ENCODE results near the gene SLC30A10.

The SLC30A10 gene

GRCh38 chr1:219927956-219928790 is at the start of gene SLC30A10:
Gene SLC30A10, minus strand, starts transcription at chr1:219928557. Its CDS starts 117 bp downstream, at chr1:219928440.
- Histone ChIP-seq H2AFZ (ENCODE audit: low read depth, low read length) (no peak within 1 kb of the TSS), H3K27me3 (ENCODE audit: low read depth, low read length) (peaks cover 52% of the 10 kb centered on the region), H3K4me2 (ENCODE audit: low read length) (peak within 1 kb of the TSS; percentile 34), H3K9me3 (ENCODE audit: insufficient read depth, low read length) (no peaks in the 10 kb centered on the region), H3K79me2 (ENCODE audit: low read length) (no peaks in the 10 kb centered on the region), H3K27ac (ENCODE audit: low read length) (no peak within 1 kb of the TSS), H3K4me1 (ENCODE audit: low read length) (no peaks in the 10 kb centered on the region), H3K9ac (ENCODE audit: low read length) (no peak within 1 kb of the TSS), H3K4me3 (ENCODE audit: low read length) (peak within 1 kb of the TSS; percentile 44), H4K20me1 (ENCODE audit: insufficient read depth, low read length) (no peaks in the 10 kb centered on the region), H3K36me3 (replicated peaks; ENCODE audit: low read depth, low read length) (no peaks in the 10 kb centered on the region)
- TF ChIP-seq CTCF (IDR thresholded peaks at IDR 0.05; ENCODE audit: low read depth, low read length) (0 out of 2 replicates have a peak, but pooled peaks have one; percentile 4), EZH2phosphoT487 (IDR thresholded peaks at IDR 0.05; ENCODE audit: low read depth) (no peak)

- 0 out of 2 replicates have a peak, but pooled peaks cover 2% of the 10 kb centered on the region for H4K20me1 ChIP-seq (ENCODE audit: insufficient read depth, low read length)
- no peaks in the 10 kb centered on the region for H3K9me3 ChIP-seq (ENCODE audit: insufficient read depth, low read length)
- H3K4me1 ChIP-seq (ENCODE audit: low read length): no peaks in the 10 kb centered on the region
- H3K4me3 ChIP-seq (ENCODE audit: low read length): no peak overlapping the region
- TF ChIP-seq CTCF (IDR thresholded peaks at IDR 0.05; ENCODE audit: low read depth, low read length): no peak
- TF ChIP-seq EZH2phosphoT487 (IDR thresholded peaks at IDR 0.05; ENCODE audit: low read depth): no peak
- H3K27ac ChIP-seq (ENCODE audit: low read length): no peak overlapping the region
- no peak overlapping the region for H3K4me2 ChIP-seq (ENCODE audit: low read length)
- H3K79me2 ChIP-seq (ENCODE audit: low read length): no peaks in the 10 kb centered on the region
- H3K36me3 ChIP-seq (replicated peaks; ENCODE audit: low read depth, low read length): peaks cover 70% of the 10 kb centered on the region
- no peak overlapping the region for H2AFZ ChIP-seq (ENCODE audit: low read depth, low read length)
- no peaks in the 10 kb centered on the region for H3K27me3 ChIP-seq (ENCODE audit: low read depth, low read length)
- H3K9ac ChIP-seq (ENCODE audit: low read length): no peak overlapping the region
Observed at GRCh38 chr1:219973213-219973612, 44.9 kb upstream of the SLC30A10 start.

GRCh38 chr1:219967361-219967760 is 39.0 kb upstream of the SLC30A10 start:
- Histone ChIP-seq H3K4me3 (ENCODE audit: low read length) (no peak overlapping the region), H4K20me1 (ENCODE audit: insufficient read depth, low read length) (no peaks in the 10 kb centered on the region), H3K27ac (ENCODE audit: low read length) (no peak overlapping the region), H2AFZ (ENCODE audit: low read depth, low read length) (no peak overlapping the region), H3K4me1 (ENCODE audit: low read length) (no peaks in the 10 kb centered on the region), H3K79me2 (ENCODE audit: low read length) (no peaks in the 10 kb centered on the region), H3K36me3 (replicated peaks; ENCODE audit: low read depth, low read length) (peaks cover 40% of the 10 kb centered on the region), H3K9me3 (ENCODE audit: insufficient read depth, low read length) (no peaks in the 10 kb centered on the region), H3K4me2 (ENCODE audit: low read length) (no peak overlapping the region), H3K9ac (ENCODE audit: low read length) (no peak overlapping the region), H3K27me3 (ENCODE audit: low read depth, low read length) (no peaks in the 10 kb centered on the region)
- TF ChIP-seq CTCF (IDR thresholded peaks at IDR 0.05; ENCODE audit: low read depth, low read length) (no peak), EZH2phosphoT487 (IDR thresholded peaks at IDR 0.05; ENCODE audit: low read depth) (no peak)

GRCh38 chr1:219966071-219966349 is 37.7 kb upstream of the SLC30A10 start:
- no peaks in the 10 kb centered on the region for H3K79me2 ChIP-seq (ENCODE audit: low read length)
- no peaks in the 10 kb centered on the region for H3K4me1 ChIP-seq (ENCODE audit: low read length)
- H2AFZ ChIP-seq (ENCODE audit: low read depth, low read length): no peak overlapping the region
- peaks cover 31% of the 10 kb centered on the region for H3K36me3 ChIP-seq (replicated peaks; ENCODE audit: low read depth, low read length)
- H3K27ac ChIP-seq (ENCODE audit: low read length): no peak overlapping the region
- H3K4me2 ChIP-seq (ENCODE audit: low read length): no peak overlapping the region
- H3K27me3 ChIP-seq (ENCODE audit: low read depth, low read length): no peaks in the 10 kb centered on the region
- H4K20me1 ChIP-seq (ENCODE audit: insufficient read depth, low read length): no peaks in the 10 kb centered on the region
- no peaks in the 10 kb centered on the region for H3K9me3 ChIP-seq (ENCODE audit: insufficient read depth, low read length)
- no peak for TF ChIP-seq CTCF (IDR thresholded peaks at IDR 0.05; ENCODE audit: low read depth, low read length)
- TF ChIP-seq EZH2phosphoT487 (IDR thresholded peaks at IDR 0.05; ENCODE audit: low read depth): no peak
- H3K9ac ChIP-seq (ENCODE audit: low read length): no peak overlapping the region
- no peak overlapping the region for H3K4me3 ChIP-seq (ENCODE audit: low read length)

All from OCI-LY3 (cell line).